Breast epithelium (tissue), 4 donors: Measurements from ENCODE around the gene CCDC85C. TPM values are rescaled to one million over a fixed set of nuclear protein-coding genes. Genes with fewer than 3 reads are reported as not detected.

Source experiments
- DNase-seq, 2 donors: peaks; one replicate each; pipeline ENCODE4 v3.0.0-alpha.2; 2019; ENCODE audit warnings: low spot score in 2 of 2
- H3K27ac ChIP-seq, 2 donors: fragments of 200-600 bp; sonication (generic) in 1 of 2; one replicate each; pipeline ENCODE4 v1.5.1; 2016 to 2019; ENCODE audit warnings: mild to moderate bottlenecking in 1 of 2
- H3K27me3 ChIP-seq, 2 donors: fragments of 200-600 bp; sonication (generic) in 1 of 2; one replicate each; pipeline versions ENCODE4 v1.5.1 to v1.6.0; 2017 to 2019; ENCODE audit warnings: control low read depth in 1 of 2, mild to moderate bottlenecking in 1 of 2
- H3K36me3 ChIP-seq: fragments of 200-600 bp; one replicate; pipeline ENCODE4 v1.5.1; 2019
- H3K4me1 ChIP-seq, 2 donors: fragments of 200-600 bp; sonication (generic); one replicate each; pipeline ENCODE4 v1.5.1; 2016 to 2019; ENCODE audit warnings: control low read depth in 1 of 2
- H3K4me3 ChIP-seq, 3 donors: fragments of 200-600 bp; sonication (generic); 1 replicate in 2 of 3; 2 replicates in 1 of 3; pipeline ENCODE4 v1.5.1; 2016 to 2019; ENCODE audit warnings: mild to moderate bottlenecking in 3 of 3, moderate library complexity in 2 of 3
- H3K9me3 ChIP-seq, 2 donors: fragments of 200-600 bp; sonication (generic) in 1 of 2; one replicate each; pipeline ENCODE4 v1.5.1; 2016 to 2019; ENCODE audit warnings: control low read depth in 1 of 2
- CTCF ChIP-seq, 3 donors: fragments of 450-650 bp; IDR thresholded peaks; one replicate each; pipeline ENCODE4 v1.5.1; 2016 to 2017; ENCODE audit warnings: antibody characterized with exemption in 3 of 3, mild to moderate bottlenecking in 3 of 3, moderate library complexity in 3 of 3
- POLR2A ChIP-seq: fragments of 450-650 bp; IDR thresholded peaks from one replicate; pipeline ENCODE4 v1.6.1; 2016; ENCODE audit warnings: antibody characterized with exemption, mild to moderate bottlenecking, moderate library complexity
- POLR2AphosphoS5 ChIP-seq, 3 donors: sonication (generic); formaldehyde crosslinking; IDR thresholded peaks; one replicate each; pipeline ENCODE4 v1.6.1; 2017; ENCODE audit warnings: antibody characterized with exemption in 3 of 3
- intact Hi-C: fragments of 100-400 bp; cut with DNase I; formaldehyde crosslinking; loops from one replicate; pipeline ENCODE4 v1.15.1; 2023; ENCODE audit warnings: low total_unique reads
- total RNA-seq, 3 donors: library from RNA; depleted of rRNA; stranded (reverse); fragments of >200 nt; gene quantifications; one replicate each; pipeline ENCODE4 v1.1.0, GENCODE V29; 2016

The CCDC85C gene
- total RNA-seq, 3 donors from 2014 or later: 1.3 to 8.3 (median 4.3) TPM

GRCh38 chr14:99571303-99571986, 32.6 kb downstream of the CCDC85C start:
- no peaks in the 10 kb centered on the region for H3K9me3 ChIP-seq
- H3K27ac ChIP-seq: peak overlapping the region; percentile 72 to 74
- no peak for DNase-seq
- TF ChIP-seq POLR2A (no peak), CTCF (IDR thresholded peaks at IDR 0.05) (no peak), POLR2AphosphoS5 (IDR thresholded peaks at IDR 0.05) (no peak)
- intact Hi-C loops: no loop called here
- no peaks in the 10 kb centered on the region for H3K36me3 ChIP-seq
- H3K27me3 ChIP-seq: no peaks in the 10 kb centered on the region
- H3K4me1 ChIP-seq: peaks cover 13 to 43% of the 10 kb centered on the region in 2 donors
- no peak overlapping the region for H3K4me3 ChIP-seq

GRCh38 chr14:99570544-99571302, 33.3 kb downstream of the CCDC85C start:
- Histone ChIP-seq H3K27ac (peak overlapping the region; percentile 23 to 72), H3K27me3 (no peaks in the 10 kb centered on the region), H3K9me3 (no peaks in the 10 kb centered on the region), H3K36me3 (no peaks in the 10 kb centered on the region), H3K4me1 (peaks cover 14 to 37% of the 10 kb centered on the region in 2 donors), H3K4me3 (no peak overlapping the region)
- intact Hi-C loops: no loop called here
- no peak for DNase-seq
- TF ChIP-seq POLR2AphosphoS5 (IDR thresholded peaks at IDR 0.05): no peak
- no peak for TF ChIP-seq POLR2A
- no peak for TF ChIP-seq CTCF (IDR thresholded peaks at IDR 0.05)

GRCh38 chr14:99569725-99570543, 34.1 kb downstream of the CCDC85C start:
- Histone ChIP-seq H3K9me3 (no peaks in the 10 kb centered on the region), H3K27me3 (no peaks in the 10 kb centered on the region), H3K4me1 (peaks cover 16 to 37% of the 10 kb centered on the region in 2 donors), H3K4me3 (no peak overlapping the region), H3K36me3 (no peaks in the 10 kb centered on the region), H3K27ac (peak overlapping the region; percentile 23 to 72)
- intact Hi-C loops: no loop called here
- no peak for DNase-seq
- TF ChIP-seq POLR2A (no peak), POLR2AphosphoS5 (IDR thresholded peaks at IDR 0.05) (no peak), CTCF (IDR thresholded peaks at IDR 0.05) (no peak)

- Histone ChIP-seq H3K4me1 (peaks cover 18 to 39% of the 10 kb centered on the region in 2 donors), H3K27me3 (no peaks in the 10 kb centered on the region), H3K36me3 (no peaks in the 10 kb centered on the region), H3K4me3 (no peak overlapping the region), H3K9me3 (no peaks in the 10 kb centered on the region), H3K27ac (peak overlapping the region in 1 of 2 donors; percentile 72)
- no peak for DNase-seq
- no peak for TF ChIP-seq POLR2A
- TF ChIP-seq POLR2AphosphoS5 (IDR thresholded peaks at IDR 0.05): no peak
- TF ChIP-seq CTCF (IDR thresholded peaks at IDR 0.05): no peak
- intact Hi-C loops: no loop called here
These were observed 35.1 kb downstream of the CCDC85C start for GRCh38 chr14:99568567-99569560.
